NCI-H1048 (cell line): ENCODE data around the gene NCBP1.
"Not testable (repeated sequence)": the region's sequence is repeated elsewhere in the genome, so short reads cannot be mapped to it uniquely, and the experiment has no call there.

Experiments used
- DNase-seq: peaks from one replicate; lab custom pipeline; 2025; lab: John Stamatoyannopoulos, UW

The NCBP1 gene, protein sequence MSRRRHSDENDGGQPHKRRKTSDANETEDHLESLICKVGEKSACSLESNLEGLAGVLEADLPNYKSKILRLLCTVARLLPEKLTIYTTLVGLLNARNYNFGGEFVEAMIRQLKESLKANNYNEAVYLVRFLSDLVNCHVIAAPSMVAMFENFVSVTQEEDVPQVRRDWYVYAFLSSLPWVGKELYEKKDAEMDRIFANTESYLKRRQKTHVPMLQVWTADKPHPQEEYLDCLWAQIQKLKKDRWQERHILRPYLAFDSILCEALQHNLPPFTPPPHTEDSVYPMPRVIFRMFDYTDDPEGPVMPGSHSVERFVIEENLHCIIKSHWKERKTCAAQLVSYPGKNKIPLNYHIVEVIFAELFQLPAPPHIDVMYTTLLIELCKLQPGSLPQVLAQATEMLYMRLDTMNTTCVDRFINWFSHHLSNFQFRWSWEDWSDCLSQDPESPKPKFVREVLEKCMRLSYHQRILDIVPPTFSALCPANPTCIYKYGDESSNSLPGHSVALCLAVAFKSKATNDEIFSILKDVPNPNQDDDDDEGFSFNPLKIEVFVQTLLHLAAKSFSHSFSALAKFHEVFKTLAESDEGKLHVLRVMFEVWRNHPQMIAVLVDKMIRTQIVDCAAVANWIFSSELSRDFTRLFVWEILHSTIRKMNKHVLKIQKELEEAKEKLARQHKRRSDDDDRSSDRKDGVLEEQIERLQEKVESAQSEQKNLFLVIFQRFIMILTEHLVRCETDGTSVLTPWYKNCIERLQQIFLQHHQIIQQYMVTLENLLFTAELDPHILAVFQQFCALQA

GRCh38 chr9:97632985-97633858 is at the start of gene NCBP1, which contains the start of gene TSTD2:
Gene NCBP1, plus strand, starts transcription at chr9:97633821. Its CDS starts 61 bp downstream, at chr9:97633882.
Gene TSTD2, minus strand, starts transcription at chr9:97633368. Its CDS starts 5,806 bp downstream, at chr9:97627562.
- DNase-seq, result peak; percentile 97

DNA sequence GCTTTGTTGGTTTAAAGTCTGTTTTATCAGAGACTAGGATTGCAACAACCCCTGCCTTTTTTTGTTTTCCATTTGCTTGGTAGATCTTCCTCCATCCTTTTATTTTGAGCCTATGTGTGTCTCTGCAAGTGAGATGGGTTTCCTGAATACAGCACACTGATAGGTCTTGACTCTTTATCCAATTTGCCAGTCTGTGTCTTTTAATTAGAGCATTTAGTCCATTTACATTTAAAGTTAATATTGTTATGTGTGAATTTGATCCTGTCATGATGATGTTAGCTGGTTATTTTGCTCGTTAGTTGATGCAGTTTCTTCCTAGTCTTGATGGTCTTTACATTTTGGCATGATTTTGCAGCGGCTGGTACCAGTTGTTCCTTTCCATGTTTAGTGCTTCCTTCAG is 48.8 kb upstream of the NCBP1 start:
- DNase-seq, result not testable (repeated sequence)

GRCh38 chr9:97586909-97587308 is 46.7 kb upstream of the NCBP1 start:
- not testable (repeated sequence) for DNase-seq

DNA sequence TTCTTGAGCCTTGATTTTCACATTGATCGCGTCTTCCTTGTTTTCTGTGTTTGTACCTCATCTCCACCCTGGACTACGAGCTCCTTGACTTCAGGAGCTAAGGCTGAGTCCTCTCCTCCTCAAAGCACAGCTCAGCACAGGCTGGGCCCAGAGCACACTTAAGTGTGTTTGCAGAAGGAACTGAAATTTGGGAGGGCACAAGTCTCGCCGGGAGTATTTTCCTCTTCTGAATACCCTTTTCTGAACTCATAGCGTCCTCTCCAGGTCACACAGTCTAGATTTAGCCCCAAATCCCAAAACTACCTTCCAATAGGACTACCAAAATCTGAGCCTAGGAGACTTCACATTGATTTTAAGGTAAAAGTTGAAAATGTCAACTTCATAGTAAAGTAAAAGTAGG is 42.1 kb upstream of the NCBP1 start:
- DNase-seq, result no peak

DNA sequence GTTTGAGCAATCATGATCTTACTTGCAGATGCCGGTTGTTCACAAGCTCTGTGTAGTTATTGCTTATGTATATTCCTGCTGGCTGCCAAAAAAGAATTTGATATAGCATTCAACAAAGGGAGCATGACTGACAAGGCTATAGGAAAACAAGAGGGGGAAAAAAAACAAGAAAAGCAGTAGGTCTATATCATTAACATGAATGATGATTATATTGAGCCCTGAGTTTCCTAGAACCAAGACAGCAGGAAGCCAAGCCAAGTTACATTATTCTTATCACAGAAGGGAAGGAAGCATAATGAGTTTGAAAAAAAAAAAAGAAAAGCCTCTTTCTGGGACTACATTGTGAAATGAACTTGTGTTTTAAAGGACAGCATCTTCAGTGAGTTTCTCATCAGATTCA is 41.5 kb upstream of the NCBP1 start:
- DNase-seq, result no peak

DNA sequence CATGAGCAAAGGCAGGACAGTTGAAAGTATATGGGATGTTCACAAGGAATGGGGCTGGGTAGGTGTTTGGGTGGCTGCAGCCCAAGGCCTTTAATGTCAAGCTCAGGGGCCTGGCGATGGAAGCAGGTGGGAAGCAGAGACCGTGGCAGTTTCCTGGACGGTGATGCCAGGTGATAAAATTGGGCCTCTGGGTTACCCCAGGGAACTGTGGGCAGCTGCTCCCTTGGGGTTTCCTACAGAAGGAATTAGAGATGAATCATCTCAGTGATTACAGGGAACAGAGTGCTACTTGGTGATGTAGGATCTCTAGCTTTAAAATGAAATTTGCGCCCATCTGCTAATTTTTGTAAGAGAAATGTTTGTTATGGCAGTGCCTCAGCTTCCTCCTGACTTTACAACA is 39.7 kb upstream of the NCBP1 start:
- DNase-seq, result no peak

GRCh38 chr9:97594381-97594921 is 39.2 kb upstream of the NCBP1 start:
- no peak for DNase-seq

- no peak for DNase-seq
Measured at GRCh38 chr9:97596906-97597305, 36.7 kb upstream of the NCBP1 start.

DNA sequence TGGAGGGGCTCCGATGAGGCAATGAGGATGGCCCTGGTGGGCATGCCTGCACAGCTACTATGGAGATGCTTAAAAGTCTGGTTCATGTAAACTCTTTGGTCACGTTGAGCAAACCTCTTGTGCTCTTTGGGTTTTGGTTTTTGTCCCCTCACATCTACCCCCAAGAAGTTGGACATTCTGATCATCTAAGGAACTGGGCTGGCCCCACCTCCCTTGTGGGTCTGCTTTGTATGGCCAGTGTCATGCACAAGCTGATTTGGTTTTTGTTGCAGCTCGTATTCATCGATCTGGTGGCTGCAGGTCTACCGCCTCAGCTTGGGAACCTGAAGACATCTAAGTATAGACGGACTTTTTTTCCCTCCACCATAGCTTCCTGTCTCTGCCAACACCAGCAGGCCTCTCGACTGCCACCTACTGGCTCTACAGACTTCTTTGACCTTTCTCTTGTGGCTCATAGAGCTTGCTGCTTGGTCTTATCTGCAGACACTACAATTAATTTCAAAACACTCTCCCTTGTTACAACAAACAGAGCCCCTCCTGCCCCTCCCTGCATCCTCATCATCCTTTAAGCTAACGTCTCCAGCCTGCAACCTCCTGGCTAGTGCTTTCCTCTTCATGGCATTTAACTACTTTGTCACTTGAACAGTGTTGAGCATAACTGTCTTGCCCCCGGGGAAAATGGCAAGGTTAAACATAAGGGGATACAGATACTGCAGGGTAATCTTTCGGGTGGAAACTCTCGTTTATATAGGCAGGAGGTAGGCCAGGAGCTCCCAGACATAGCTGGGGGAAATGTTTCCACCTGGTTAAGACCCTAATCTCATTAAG is 34.9 kb upstream of the NCBP1 start:
- peak; percentile 22 for DNase-seq

- DNase-seq, result no peak
Measured at GRCh38 chr9:97599314-97599846, 34.2 kb upstream of the NCBP1 start.

DNA sequence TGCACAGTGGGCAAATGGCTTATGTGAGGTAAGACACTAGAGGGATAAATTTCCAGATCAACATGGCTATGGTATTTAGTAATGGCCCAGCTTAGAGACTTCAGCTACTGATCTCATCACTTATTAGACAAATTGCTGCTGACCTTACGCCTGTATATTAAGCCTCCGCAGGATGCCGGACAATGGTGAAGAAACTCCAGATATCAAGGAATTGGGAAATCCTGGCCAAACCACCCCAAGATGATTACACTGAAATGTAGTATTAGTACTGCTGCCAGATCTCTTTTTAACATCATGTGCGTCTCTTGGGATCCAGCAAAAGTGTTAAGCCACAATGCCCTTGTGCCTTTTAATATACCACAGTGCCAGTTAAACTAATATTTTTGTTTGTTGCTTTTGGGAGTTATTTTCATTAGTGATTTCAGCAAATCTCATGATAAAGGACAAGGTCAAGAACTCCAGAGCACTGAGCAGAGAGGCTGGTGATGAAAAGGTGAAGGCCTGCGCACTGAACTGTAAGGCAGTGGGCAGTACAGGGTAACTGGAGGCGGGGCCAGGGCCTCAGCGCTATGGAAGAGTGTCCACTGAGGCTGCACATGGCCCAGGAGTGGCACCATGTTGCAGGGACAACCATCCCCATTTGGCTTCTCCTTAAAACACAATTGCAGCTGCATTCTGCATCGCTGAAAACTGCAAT is 32.9 kb upstream of the NCBP1 start:
- no peak for DNase-seq

DNA sequence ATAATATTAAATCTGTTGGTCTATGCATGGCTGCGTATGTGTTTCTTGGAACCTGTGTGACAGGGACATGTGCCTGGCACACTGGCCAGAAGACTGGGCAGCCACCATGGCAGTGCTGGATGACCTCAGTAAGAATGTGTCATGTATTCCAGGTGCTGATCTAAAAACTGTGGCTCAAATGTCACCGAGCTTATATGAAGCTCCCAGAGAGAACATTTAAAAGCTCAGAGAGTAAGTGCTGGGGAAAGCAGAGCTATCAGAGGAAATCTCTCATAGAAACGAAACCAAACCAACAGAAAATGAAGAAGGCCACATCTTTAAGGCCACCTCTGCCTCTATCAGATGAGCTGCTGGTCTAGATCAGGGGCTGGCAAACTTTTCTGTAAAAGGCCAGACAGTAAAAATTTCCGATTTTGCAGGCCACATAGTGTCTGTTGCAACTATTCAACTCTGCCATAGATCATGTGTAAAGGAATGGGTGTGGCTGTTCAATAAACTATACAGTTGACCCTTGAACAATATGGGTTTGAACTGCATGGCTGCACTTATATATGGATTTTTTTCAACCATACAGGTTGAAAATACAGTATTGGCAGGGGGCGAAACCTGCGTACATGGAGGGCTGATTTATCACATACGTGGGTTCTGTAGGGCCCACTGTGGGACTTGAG is 32.3 kb upstream of the NCBP1 start:
- DNase-seq, result no peak

DNA sequence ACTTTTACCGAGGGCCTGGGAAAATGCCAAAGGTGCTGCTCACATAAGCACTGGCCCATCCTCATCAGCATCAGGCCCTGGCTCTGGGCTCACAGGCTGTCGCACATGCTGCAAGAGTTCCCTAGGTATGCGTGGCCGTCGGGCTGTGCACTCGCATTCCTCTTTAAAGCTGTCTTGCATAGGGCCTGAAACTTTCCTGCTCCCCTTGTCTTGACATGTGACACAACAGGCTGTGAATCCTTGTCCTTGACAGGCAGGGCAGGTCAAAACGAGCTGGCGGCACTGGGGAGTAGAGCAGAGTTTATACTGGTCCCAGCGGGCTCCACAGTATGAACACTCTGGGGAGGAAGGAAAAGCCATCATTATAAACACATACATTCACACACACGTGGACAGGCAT is 31.2 kb upstream of the NCBP1 start:
- DNase-seq, result no peak

DNA sequence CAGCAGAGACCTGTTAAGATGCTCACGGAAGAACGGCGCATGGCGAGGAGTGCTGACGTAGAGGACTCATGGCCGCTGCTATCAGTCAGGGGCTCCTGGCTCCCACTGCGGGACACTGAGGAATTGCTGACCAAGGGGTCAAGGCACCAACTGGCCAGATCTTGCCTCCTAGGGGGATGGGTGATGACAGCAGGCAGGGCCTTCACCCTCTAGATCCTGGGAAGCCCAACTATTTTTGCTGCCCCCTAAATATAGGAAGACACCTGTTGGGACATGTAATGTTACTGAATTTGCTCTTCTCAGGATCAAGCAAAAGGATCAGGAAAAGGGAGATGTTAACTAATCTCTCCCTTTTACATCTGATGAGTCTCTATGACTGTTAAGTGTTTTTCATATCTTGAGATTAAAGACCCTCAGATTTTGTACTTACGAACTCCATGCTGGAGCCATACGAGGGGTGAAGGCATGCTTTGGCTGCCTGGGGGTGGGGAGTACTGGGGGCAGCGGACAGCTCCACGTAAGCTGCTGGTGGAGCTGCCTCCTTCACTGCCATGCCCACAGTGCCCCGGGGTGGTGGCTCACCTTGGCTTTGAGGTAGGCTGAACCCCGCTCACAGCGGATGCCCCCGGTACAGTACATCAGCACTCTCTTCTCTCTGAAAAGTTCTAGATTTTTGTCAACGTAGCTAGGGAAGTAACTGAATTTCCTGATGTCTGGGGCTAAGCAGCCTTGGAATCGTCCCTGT is 28.5 kb upstream of the NCBP1 start:
- DNase-seq, result no peak

GRCh38 chr9:97615439-97616072 is 18.1 kb upstream of the NCBP1 start:
- no peak for DNase-seq

DNA sequence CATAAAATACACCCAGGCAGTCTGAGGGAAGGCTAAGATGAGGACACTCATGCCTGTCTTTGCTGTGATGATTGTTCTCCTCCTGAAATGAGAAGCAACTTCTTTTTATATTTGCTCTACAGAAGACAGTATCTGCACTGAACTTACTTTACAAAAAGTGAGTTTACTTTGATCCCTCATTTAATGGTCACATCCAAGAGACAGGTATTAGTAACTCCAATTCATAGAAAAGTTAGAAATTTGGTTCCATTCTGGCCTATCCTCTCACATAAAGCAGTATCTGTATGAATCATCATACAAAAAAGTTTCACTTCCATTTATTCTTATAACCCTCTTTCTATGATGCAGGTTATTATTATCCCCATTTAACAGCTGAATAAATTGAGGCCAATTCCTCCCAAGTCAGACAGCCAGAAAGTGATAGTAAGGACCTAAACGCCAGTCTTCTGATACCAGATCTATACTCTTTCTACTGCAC is 15.6 kb upstream of the NCBP1 start:
- no peak for DNase-seq

GRCh38 chr9:97620063-97620462 is 13.6 kb upstream of the NCBP1 start:
- DNase-seq, result not testable (repeated sequence)

- not testable (repeated sequence) for DNase-seq
Measured at GRCh38 chr9:97622483-97622882, 11.1 kb upstream of the NCBP1 start.
